ENCODE results near the gene KPTN.
"Not testable (repeated sequence)": the region's sequence is repeated elsewhere in the genome, so short reads cannot be mapped to it uniquely, and the experiment has no call there.

KPTN gene

DNA sequence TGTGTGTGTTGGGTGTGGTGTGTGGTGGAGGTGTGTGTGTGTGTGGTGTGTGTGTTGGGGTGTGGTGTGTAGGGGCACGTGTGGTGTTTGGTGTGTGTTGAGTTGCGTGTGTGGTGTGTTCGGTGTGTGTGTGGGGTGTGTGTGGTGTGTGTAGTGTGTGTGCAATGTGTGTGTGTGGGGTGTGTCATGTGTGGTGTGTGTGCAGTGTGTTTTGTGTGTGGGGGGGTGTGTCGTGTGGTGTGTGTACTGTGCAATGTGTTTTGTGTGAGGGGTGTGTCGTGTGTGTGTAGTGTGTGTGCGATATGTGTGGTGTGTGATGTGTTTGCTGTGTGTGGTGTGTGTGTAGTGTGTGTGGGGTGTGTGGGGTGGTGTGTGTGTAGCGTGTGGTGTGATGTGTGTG is 6.0 kb upstream of the KPTN start:
- DNase-seq = no peak

DNA sequence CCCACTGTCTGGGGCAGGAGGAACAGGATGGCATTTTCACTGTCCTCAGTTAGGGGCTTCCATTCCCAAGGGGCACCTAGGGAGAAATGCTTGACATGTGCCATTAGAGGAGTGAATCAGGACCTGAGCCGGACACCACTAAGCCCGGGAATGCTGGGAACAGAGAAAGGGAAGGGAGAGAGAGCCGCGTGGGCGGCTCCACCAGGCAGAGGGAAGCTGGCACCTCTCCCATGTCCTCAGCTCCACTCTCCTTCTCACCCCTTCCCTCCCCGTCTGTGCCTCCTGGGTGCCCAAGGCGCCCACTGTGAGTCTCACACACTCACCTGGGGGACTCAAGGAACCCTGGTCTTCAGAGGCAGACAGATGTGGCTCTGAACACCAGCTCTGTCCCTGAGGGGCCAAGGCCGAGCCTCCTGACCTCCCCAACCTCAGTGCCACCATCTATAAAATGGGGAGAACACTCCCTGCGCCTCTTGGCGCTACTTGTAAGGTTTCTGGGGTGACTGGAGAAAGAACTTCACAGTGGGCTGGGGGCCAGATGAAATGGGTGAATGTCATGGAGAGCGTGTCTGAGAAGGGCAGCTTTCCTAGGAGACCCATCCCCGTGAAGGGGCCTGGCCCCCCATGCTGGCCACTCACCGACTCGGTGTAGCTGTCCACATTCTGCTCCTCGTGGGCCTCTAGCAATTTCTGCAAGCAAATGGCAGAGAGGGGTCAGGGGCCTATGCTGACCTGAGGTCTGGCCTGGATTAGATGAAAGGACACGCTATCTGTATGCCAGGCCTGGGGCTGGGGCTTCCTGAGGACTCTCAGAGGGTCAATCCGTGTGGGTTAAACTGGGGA is 5.3 kb upstream of the KPTN start:
- no peak for DNase-seq

DNA sequence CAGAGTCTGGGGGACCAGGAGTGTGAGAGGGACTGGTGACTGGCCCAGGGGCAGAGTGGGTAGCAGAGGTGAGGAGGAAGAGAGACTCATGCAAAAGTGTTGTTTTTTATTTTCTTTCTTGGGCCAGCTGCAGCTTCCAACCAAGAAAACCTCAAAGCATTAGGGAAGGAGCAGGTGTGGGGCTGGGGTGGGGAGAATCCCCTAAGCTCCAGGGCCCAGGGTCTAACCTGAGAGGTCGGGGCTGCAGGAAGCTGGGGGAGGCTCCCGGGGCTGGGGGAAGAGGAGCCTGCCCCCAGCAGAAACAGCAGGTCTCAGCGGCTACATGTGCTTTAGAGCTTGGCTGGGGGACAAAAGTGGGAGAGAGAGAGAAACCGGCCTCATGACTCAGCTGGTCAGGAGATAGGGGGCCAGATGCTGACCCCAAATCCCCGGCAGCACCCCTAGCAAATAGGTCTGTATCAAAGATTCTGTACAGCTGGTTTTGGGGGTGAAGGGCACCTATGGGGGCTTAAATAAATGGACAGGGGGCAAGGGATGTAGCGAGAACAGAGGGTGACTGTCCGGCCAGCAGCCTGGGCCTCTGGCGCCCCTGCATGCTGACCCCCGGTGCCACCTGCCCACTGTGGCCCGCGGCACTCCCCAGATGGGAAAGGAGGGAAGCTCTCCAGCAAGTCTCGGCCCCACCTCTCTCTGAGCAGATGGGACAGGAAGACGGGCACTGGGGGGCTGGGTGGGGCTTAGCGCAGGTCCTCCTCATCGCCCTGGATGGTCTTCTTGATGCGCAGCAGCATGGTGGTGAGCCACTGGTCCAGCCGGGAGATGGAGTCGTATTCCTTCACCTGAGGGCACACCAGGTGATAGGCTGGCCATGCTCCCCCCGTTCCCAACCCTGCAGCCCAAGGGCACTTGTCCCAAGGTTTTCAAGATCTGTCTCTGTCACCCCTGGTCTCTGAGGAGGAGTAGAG is 3.8 kb upstream of the KPTN start:
- DNase-seq = no peak

DNA sequence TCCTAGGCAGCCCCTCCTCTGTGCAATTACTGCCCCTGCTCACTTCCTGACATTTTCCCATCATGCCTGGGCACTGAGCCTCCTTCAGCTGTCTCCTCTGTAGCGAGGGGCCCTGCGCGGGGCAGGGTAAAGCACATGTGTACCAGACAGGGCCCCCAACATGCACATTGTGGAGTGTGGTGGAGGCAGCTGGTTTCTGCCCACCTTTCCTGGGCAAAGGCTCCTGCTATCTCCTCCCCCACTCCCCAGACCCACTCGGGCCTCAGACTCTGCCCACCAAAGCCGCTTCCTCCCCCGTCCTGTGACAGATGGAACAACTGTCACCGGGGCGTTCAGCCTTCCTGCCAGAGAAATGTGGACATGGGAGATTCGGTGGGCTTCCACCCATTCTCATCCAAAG is 2.9 kb upstream of the KPTN start:
- DNase-seq = no peak

DNA sequence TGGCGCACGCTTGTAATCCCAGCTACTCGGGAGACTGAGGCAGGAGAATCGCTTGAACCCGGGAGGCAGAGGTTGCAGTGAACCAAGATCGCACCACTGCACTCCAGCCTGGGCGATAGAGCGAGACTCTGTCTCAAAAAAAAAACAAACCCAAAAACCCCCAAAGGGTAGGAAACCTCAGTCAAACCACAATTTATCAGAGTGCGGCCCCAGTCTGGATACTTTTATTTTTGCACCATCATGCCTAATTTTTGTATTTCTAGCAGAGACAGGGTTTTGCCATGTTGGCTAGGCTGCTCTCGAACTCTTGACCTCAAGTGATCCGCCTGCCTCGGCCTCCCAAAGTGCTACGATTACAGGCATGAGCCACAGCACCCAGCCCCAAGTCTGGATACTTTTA is 2.2 kb upstream of the KPTN start:
- not testable (repeated sequence) for DNase-seq

DNA sequence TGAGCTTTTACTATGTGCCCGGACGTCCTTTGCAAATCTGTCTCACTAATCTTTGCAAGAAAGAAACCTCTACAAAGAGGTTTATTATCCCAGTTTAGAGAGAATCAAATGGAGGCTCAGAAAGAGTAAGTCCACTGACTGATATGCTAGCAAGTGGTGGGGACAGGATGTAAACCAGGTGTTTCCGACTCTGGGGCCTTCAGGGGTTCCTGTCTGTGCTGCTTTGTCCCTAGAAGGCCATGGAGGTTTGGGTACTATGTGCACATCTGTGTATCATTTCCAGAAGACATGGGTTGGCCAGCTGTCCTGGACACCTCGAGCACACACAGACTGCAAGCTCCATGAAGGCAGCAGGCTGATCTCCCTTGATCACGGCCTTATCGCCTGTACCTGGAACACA is 1.2 kb upstream of the KPTN start:
- no peak for DNase-seq

DNA sequence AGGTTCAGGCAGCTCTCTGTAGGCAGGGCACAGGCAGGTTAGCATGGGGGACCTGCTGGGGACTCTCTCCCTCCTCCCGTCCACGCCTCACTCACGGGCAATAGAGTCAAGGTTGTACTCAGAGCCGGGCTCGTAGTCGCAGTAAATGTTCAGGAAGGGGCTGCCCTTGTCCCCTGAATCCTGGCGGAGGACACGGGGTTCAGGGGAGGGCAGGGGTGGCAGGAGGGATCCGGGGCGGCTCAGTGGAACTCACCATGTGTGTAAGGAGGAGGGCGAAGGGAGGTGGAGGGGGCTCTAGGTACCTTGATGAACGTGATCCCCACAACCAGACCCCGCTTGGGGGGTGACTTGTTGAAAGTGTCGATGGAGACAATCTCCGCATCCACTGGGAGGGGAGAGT is 819 bp downstream of the KPTN start:
- DNase-seq = no peak

DNA sequence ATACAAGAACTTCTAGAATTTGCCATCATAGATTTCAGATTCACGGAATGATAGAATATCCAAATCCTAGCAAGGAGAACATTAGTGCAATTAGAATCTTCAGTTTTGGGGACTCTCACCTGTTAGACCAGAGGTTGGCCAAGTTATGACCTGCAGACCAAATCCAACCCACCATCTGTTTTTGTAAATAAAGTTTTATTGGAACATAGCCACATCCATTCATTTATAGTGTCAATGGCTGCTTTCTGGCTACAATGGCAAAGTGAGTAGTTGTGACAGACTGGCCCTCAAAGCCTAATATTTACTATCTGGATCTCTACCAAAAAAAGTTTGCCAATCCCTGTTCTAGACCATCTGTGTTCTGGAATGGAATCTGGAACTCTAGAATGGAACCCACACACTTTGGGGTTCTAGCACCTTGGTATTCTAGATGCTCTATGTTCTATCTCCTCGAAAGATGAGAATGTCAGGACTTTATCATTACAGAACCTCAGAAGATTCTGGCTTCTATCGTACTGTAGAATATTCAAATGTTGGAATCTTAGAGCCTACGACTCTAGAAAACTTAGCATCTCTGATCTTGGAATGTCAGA is 2.5 kb downstream of the KPTN start:
- DNase-seq = no peak

DNA sequence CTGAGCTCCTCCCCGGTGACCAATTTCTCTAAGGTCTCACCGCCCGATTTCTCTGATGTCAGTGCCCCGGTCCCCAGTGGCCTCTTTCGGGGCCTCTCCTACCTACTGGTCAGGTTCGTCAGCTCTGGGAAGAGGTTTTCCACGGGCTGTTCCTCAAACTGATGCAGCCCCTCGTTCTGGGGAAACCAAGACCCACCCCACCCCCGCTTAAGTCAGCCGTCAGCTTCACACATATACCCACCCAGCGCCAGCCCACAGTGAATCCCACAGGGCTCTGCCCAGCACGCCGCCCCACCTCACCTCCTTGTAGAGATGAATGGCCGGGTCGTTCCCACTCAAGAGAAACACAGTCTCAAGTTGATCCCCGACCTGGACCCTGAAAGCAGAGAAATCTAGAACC is 3.4 kb downstream of the KPTN start:
- no peak for DNase-seq

DNA sequence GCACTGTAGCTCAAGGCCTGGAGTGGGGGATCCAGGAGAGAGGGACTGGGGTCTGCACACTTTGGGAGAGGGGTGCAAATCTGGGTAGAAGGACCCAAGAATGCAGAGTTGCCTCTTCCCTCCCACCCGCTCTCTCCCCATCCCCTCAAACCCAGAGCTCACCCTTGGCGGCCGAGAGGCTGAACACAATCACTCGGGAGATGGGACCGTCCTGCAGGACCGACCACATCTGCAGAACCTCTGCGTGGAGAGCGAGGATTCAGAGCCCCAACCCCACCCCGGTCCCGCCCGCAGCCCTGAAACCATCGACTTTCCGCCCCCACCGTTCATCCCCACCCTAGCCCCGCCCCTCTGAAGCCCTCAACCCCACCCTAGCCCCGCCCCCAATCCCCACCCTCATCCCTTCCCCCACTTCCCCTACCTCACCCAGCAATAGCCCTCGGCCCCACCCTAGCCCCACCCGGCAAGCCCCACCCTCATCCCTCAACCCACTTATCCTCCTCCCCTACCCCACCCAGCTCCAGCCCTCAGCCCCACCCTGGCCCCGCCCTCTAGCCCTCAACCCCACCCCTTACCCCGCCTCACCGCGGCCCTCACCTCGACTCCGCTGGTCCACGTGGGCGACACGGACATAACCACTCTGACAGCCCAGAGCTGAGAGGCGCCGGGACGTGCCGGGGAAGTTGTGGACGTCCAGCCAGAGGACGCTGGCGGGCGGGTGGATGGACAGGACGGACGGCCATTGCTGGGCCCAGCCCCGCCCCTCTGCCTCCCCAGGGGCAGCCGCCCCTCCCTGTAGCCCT is 4.1 kb downstream of the KPTN start:
- no peak for DNase-seq

DNA sequence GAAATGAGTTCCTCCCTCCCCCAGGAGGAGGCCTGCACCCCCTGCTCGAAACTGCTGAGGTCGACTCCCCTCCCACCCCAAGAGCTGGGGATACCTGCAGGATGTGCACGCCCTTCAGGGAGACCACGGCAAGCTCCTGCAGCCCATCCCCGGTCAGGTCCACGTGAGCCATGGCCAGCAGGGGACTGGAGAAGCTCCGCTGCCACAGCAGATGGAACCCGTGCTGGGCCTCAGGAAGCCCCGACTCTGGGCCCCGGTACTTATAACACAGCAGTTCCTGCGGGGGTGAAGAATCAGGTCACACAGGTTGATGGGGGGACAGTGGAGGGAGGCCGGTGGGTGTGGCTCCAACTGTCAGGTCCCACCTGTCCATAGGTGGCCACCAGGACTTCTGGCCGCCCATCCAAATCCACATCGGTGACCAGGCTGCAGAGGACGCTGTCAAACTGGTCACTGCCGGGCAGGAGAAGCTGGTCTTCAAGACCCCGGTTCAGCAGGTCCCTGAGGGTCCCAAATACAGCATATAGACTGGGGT is 7.5 kb downstream of the KPTN start:
- DNase-seq = no peak

DNA sequence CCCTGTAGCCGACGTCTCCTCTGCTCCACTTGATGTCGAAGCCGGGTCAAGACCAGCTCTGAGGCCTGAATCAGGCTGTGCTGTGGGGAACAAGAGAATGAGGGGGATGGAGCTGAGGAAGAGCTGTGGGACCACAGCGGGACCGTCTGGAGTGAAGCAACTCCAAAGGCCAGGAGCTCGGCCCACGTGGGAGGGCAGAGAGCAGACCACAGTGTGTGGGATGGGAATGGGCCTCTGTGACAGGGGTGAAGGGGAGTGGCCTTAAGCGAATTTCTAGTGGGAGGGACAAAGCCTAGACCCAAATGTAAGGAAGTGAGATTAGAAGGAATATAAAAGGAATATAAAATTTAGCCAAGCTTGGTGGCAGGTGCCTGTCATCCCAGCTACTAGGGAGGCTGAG is 8.6 kb downstream of the KPTN start:
- DNase-seq = no peak

DNA sequence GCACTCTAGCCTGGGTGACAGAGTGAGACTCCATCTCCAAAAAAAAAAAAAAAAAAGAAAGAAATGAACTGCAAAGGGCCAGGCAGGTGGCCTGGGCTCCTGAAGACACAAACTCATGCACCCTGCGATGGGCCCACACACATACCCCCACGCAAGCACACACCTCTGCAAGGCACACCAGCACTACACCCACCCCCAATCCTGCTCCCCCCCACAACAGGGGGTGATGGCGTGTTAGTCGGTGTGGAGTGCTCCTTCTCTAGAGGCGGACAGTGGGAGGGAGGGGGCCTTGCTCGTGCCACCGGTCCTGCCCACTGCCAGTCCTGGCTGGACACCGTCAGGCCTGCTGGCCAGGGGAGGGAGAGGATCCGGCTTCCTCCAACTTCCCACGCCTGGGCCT is 10.7 kb downstream of the KPTN start:
- no peak for DNase-seq

DNA sequence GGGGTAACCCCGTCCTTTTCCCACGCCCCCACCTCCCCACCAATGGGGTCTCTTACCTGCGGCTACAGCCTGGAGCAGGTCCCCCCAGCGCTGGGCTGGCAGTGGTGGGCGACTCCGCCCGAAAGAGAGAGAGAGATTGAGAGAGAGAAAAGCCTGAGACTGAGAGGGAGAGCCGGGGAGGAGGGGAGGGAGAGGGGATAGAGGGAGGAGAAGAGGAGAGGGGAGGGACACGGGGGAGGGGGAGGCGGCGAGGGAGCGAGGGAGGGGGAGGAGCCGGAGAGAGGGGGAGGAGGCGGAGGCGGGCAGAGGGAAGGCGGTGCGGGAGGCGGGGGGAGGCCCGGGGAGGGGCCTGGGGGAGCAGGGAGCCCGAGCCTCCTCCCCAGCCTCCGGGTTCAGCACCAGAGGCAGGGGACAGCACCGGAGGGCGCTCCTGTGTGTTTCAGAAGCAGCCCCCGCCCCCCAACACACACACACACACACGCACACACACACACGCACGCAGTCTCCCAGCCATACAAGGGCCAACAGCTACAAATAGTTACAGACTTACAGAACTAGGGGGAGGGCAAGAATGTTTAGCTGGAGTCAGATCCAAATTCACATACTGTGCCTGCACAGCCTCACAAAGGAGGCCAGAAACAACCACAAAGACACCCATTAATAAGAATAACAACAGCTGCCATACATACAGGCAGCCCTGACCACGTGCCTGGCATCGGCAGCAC is 12.1 kb downstream of the KPTN start, which contains the start of gene SLC8A2:
TSS of gene SLC8A2 (minus strand) at position 161 of the 725 bp plus-strand sequence. CDS start 5,490 bp downstream, outside the sequence.
- DNase-seq = no peak

DNA sequence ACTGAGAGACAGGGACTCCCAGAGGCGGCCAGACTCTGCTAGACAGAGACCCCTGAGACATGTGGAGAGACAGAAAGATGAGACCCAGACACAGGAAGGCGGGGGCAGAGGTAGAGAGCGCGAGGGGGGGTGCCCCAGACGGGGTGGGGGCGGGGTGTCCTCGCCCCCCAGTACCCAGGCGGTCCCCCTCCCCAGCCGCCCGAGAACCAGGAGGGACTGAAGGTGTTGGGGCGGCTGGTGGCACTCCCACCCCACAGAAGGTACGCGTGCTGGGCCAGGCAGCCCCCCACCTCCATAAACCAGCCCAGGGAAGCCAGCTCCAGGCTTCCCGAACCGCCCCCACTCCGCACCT is 12.7 kb downstream of the KPTN start:
- no peak for DNase-seq

DNA sequence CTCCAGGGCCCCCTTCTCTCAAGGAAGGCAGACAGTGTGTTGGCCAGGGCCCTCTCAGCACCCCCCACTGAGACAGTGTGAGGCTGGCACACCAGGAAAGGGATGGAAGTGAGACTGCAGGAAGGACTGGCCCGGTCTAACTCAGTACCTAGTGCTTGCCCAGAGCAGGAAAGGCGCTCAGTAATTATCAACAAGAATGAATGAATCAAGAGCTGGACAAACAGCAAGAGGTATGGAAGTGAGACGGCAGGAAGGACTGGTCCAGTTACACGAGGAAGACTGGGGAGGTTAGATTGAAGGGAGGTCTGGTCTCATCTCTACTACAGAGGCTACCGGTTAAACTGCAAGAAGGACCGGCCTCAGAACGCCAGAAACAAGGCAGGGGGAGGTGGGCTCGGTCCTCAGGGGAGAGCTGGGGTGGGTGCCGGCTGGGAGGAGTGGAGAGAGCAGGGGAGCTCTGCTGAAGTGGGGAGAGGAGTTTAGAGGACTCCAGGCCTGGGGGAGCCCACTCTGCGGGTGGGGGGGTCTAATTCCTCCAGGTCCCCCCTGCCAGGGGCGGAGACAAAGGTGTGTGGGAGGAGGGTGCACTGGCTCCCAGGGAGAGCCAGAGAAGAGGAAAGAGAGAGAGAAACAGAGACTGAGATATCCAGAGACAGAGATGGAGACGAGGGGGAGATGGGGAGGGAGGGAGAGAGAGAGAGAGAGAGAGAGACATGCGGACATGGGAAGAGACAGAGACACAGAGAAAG is 13.4 kb downstream of the KPTN start:
- no peak for DNase-seq

DNA sequence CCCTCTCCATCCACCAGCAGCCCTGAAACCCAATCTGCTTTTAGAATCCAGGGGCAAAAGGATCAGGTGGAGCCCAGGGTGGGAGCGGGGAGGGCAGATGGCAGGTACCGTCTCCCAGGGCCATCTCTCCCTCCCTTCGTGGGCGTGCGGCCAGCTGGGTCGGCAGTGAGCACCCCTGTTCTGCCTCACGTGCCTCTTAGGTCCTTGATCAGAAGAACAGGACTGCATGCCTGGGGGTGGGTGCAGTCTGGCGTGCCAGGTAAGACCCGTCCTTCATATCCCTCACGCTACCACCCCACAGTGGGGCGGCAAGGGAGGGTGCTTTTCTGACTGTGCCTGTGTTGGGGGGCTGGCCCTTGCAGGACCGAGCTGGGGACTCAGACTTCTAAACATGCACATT is 14.3 kb downstream of the KPTN start:
- DNase-seq = no peak

DNA sequence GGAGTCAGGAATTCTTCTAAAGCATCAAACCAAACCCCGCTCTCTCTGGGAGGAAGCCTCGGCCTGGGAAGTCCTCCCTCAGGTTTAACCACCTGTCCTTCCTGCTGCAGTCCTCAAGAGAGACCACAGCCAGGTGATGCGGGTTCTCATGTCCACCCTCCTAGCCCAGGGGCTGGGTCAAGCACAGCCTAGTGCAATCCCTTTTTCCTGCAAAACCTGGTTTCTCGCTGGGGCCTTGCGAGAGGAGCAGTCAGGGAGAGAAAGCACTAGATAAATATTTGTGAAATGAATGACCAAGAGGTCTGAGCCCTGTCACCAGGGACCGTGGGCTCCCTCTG is 14.7 kb downstream of the KPTN start:
- no peak for DNase-seq

DNA sequence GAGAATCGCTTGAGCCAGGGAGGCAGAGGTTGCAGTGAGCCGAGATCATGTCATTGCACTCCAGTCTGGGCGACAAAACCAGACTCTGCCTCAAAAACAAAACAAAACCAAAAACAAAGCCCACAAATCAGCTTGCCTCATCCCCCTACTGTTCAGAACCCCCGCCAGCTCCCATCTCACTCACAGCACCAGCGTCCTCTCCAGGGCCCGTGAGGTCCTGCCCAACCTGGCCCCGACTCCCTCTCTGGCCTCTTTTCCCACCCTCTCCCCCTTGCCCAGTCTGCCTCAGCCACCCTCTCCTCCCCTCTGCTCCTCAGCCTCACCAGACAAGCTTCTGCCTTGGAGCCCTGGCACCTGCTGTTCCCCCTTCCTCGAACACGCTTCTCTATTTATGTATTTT is 16.1 kb downstream of the KPTN start:
- DNase-seq = no peak

DNA sequence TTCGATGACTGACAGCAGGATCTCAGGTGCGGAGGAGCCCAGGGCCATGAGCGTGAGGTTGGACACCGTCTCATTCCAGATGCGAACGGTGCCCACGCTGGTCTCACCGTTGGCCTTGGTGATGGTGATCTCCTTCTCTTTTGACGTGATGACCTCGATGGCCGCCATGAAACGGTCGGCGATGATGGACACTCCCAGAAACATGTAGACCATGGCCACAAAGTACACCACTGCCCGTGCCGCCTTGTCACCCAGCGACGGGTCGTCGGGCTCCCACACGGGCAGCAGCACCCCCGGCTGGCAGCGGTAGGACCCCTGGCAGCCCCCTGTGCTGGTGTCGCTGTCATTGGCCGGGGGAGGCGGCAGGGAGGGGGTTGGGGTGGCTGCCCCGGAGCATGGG is 18.1 kb downstream of the KPTN start:
- DNase-seq = no peak
